Stimulated activated CD4-positive, alpha-beta T cell treated with anti-CD3 and anti-CD28 coated beads, Interleukin-12 subunit alpha, Interleukin-12 subunit beta, amount 100 ng/mL, for 48 hours (primary cell): Measurements from ENCODE around the gene ARHGEF26.

ENCODE experiments used
- DNase-seq, 3 donors: peaks; one replicate each; pipeline ENCODE4 v3.0.0-alpha.2; 2020; ENCODE audit warnings: low read depth in 2 of 3, low spot score in 1 of 3

Gene ARHGEF26

GRCh38 chr3:154151969-154152368, 30.8 kb downstream of the ARHGEF26 start:
- no peak for DNase-seq

- DNase-seq: no peak
Measured at GRCh38 chr3:154152741-154153140, 31.6 kb downstream of the ARHGEF26 start.

GRCh38 chr3:154156530-154156929, 35.3 kb downstream of the ARHGEF26 start:
- DNase-seq: no peak

GRCh38 chr3:154161806-154162205, 40.6 kb downstream of the ARHGEF26 start:
- no peak for DNase-seq

GRCh38 chr3:154164387-154164786, 43.2 kb downstream of the ARHGEF26 start:
- DNase-seq: no peak

- DNase-seq: no peak
Measured at GRCh38 chr3:154168998-154169795, 48.0 kb downstream of the ARHGEF26 start.

- no peak for DNase-seq
Measured at GRCh38 chr3:154169796-154170110, 48.6 kb downstream of the ARHGEF26 start.

GRCh38 chr3:154170300-154170699, 49.1 kb downstream of the ARHGEF26 start:
- DNase-seq: no peak

GRCh38 chr3:154175041-154175440, 53.9 kb downstream of the ARHGEF26 start:
- no peak for DNase-seq

- no peak for DNase-seq
Measured at GRCh38 chr3:154176036-154176435, 54.8 kb downstream of the ARHGEF26 start.

- DNase-seq: no peak
Measured at GRCh38 chr3:154177406-154177805, 56.2 kb downstream of the ARHGEF26 start.

- no peak for DNase-seq
Measured at GRCh38 chr3:154178172-154178571, 57.0 kb downstream of the ARHGEF26 start.

GRCh38 chr3:154180836-154181691, 59.9 kb downstream of the ARHGEF26 start:
- DNase-seq: no peak

- no peak for DNase-seq
Measured at GRCh38 chr3:154182322-154182922, 61.2 kb downstream of the ARHGEF26 start.

- no peak for DNase-seq
Measured at GRCh38 chr3:154182975-154183374, 61.8 kb downstream of the ARHGEF26 start.

GRCh38 chr3:154184582-154184981, 63.4 kb downstream of the ARHGEF26 start:
- no peak for DNase-seq

GRCh38 chr3:154188437-154188836, 67.2 kb downstream of the ARHGEF26 start:
- DNase-seq: no peak

- DNase-seq: no peak
Measured at GRCh38 chr3:154188846-154189245, 67.7 kb downstream of the ARHGEF26 start.

GRCh38 chr3:154191520-154191919, 70.3 kb downstream of the ARHGEF26 start:
- no peak for DNase-seq

- DNase-seq: no peak
Measured at GRCh38 chr3:154192225-154192624, 71.0 kb downstream of the ARHGEF26 start.

GRCh38 chr3:154193000-154193615, 71.9 kb downstream of the ARHGEF26 start:
- DNase-seq: no peak

GRCh38 chr3:154194877-154195276, 73.7 kb downstream of the ARHGEF26 start:
- DNase-seq: no peak
